ENCODE data around the gene COG6. TPM values are rescaled to one million over a fixed set of nuclear protein-coding genes. Genes with fewer than 3 reads are reported as not detected.

The COG6 gene
- total and polyA plus RNA-seq, 11 donors, result 6.3 to 52.7 (median 26.8) TPM

GRCh38 chr13:39777021-39777420 lies 121.6 kb downstream of the COG6 start:
- peaks cover 0 to 8% (median 2%) of the 10 kb centered on the region in 12 donors for H3K9me3 ChIP-seq
- TF ChIP-seq CTCF (IDR thresholded peaks at IDR 0.05) (no peak), POLR2A (IDR thresholded peaks at IDR 0.05) (no peak)
- no peaks in the 10 kb centered on the region for H3K27me3 ChIP-seq
- DNase-seq (no peak), ATAC-seq (peak in 2 of 4 donors; percentile 39 to 42)
- no peak overlapping the region for H3K4me3 ChIP-seq
- intact Hi-C loops (cut with DNase I), result loop anchor here in 3 of 10 donors (5.0 to 10.0 kb wide), 4 partner anchors 168 to 908 kb away; no protein-coding TSS in a partner anchor
- peaks cover 0 to 20% (median 0%) of the 10 kb centered on the region in 12 donors for H3K4me1 ChIP-seq
- H3K27ac ChIP-seq, result no peak overlapping the region
- 51 to 67% (median 59%) methylated on average over 1 of the region's 1 CpG for WGBS, 4 donors
- no peaks in the 10 kb centered on the region for H3K36me3 ChIP-seq

- no peak overlapping the region for H3K4me3 ChIP-seq
- H3K4me1 ChIP-seq, result peaks cover 0 to 20% (median 0%) of the 10 kb centered on the region in 12 donors
- WGBS, 4 donors, result 79 to 92% (median 85%) methylated on average over 2 of the region's 2 CpGs
- H3K36me3 ChIP-seq, result no peaks in the 10 kb centered on the region
- ATAC-seq (peak in 1 of 4 donors; percentile 46), DNase-seq (peak in 1 of 5 donors; percentile 31)
- no peak overlapping the region for H3K27ac ChIP-seq
- no peaks in the 10 kb centered on the region for H3K27me3 ChIP-seq
- H3K9me3 ChIP-seq, result peaks cover 0 to 8% (median 2%) of the 10 kb centered on the region in 12 donors
- intact Hi-C loops (cut with DNase I), result loop anchor here in 3 of 10 donors (5.0 to 10.0 kb wide), 4 partner anchors 167 to 907 kb away; no protein-coding TSS in a partner anchor
- TF ChIP-seq CTCF (IDR thresholded peaks at IDR 0.05) (peak in 6 of 12 donors; percentile 2 to 32 (median 16)), POLR2A (IDR thresholded peaks at IDR 0.05) (no peak)
Observed at GRCh38 chr13:39777527-39778061, 122.1 kb downstream of the COG6 start.

GRCh38 chr13:39779337-39780265 lies 124.1 kb downstream of the COG6 start:
- intact Hi-C loops (cut with DNase I), result loop anchor here in 3 of 10 donors (5.0 to 10.0 kb wide), 5 partner anchors 163 to 905 kb away; no protein-coding TSS in a partner anchor
- peak overlapping the region in 1 of 12 donors; percentile 12 for H3K27ac ChIP-seq
- WGBS, 4 donors, result 49 to 70% (median 58%) methylated on average over 8 of the region's 8 CpGs

More at GRCh38 chr13:39779337-39780265, 124.1 kb downstream of the COG6 start:
- H3K4me3 ChIP-seq, result no peak overlapping the region
- peaks cover 0 to 20% (median 0%) of the 10 kb centered on the region in 12 donors for H3K4me1 ChIP-seq
- peaks cover 0 to 1% (median 0%) of the 10 kb centered on the region in 9 donors for H3K27me3 ChIP-seq
- ATAC-seq (no peak), DNase-seq (no peak)
- peaks cover 0 to 8% (median 2%) of the 10 kb centered on the region in 12 donors for H3K9me3 ChIP-seq
- H3K36me3 ChIP-seq, result no peaks in the 10 kb centered on the region
- no peak for TF ChIP-seq POLR2A (IDR thresholded peaks at IDR 0.05)
- no peak for TF ChIP-seq CTCF (IDR thresholded peaks at IDR 0.05)
